ENCODE data around the gene EFCAB6. TPM values are rescaled to one million over a fixed set of nuclear protein-coding genes. Genes with fewer than 3 reads are reported as not detected.

Gene EFCAB6
- total and polyA plus RNA-seq, 10 of the 15 experiments (the other 5 are each of a cell fraction or from before 2014, with no cell fraction given), result 0.05 to 0.42 (median 0.19) TPM

DNA sequence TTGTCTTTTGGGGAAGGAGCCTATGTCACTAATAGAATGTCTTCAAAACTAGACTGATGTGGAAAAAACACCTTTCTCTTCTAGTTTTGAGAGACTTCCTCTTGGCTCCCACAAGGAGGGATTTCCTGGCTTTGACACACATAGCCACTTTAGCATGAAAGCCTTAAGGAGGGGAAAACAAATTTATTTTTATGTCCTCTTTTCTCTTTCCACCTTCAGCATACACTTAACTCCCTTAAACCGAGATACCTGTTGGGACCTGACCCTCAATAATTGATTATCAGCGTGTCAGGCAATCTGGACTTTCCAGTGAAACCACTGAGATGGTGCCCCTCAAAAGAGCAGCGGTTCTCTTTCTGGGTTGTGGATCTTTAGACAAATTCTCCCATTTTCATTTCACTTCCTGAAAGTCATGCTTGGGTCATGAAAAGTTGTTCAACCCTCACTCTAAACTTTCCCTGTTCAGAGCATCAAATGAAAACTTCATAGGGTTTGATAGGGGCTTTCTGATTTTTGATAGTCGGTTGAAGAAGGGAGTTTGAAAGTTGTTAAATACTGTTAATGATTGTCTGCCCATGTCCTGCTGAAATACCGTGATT is 9.1 kb downstream of the EFCAB6 start (continued):
- TF ChIP-seq, protein P1, sequence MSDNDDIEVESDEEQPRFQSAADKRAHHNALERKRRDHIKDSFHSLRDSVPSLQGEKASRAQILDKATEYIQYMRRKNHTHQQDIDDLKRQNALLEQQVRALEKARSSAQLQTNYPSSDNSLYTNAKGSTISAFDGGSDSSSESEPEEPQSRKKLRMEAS (IDR thresholded peaks at IDR 0.05; ENCODE audit: low read depth, low read length), result no peak
- TF ChIP-seq SMAD1 (IDR thresholded peaks at IDR 0.05; ENCODE audit: low read depth, partially characterized antibody), result no peak
- TF ChIP-seq NRF1 (conservative IDR thresholded peaks at IDR 0.05; ENCODE audit: low read depth, low read length), result no peak
- no peak for TF ChIP-seq DPF2 (IDR thresholded peaks at IDR 0.05)
- no peak for TF ChIP-seq CHD1 (IDR thresholded peaks at IDR 0.05; ENCODE audit: low read depth, low read length)
- TF ChIP-seq TCF7 (IDR thresholded peaks at IDR 0.05; ENCODE audit: borderline replicate concordance), result no peak
- TF ChIP-seq PAX5 (IDR thresholded peaks at IDR 0.05; ENCODE audit: borderline replicate concordance, low read depth, low read length), result no peak
- TF ChIP-seq, protein P2, sequence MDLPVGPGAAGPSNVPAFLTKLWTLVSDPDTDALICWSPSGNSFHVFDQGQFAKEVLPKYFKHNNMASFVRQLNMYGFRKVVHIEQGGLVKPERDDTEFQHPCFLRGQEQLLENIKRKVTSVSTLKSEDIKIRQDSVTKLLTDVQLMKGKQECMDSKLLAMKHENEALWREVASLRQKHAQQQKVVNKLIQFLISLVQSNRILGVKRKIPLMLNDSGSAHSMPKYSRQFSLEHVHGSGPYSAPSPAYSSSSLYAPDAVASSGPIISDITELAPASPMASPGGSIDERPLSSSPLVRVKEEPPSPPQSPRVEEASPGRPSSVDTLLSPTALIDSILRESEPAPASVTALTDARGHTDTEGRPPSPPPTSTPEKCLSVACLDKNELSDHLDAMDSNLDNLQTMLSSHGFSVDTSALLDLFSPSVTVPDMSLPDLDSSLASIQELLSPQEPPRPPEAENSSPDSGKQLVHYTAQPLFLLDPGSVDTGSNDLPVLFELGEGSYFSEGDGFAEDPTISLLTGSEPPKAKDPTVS (IDR thresholded peaks at IDR 0.05; ENCODE audit: low read depth, low read length), result no peak
- TF ChIP-seq POLR2AphosphoS2 (IDR thresholded peaks at IDR 0.05; ENCODE audit: low read depth, low read length), result no peak
- TF ChIP-seq CEBPZ (IDR thresholded peaks at IDR 0.05; ENCODE audit: low read depth, low read length), result no peak
- no peak for TF ChIP-seq KLF5 (IDR thresholded peaks at IDR 0.05; ENCODE audit: partially characterized antibody)
- TF ChIP-seq NR2C2 (IDR thresholded peaks at IDR 0.05; ENCODE audit: borderline replicate concordance, control insufficient read depth, insufficient read length, low read depth), result no peak
- peak; percentile 73 for TF ChIP-seq CUX1 (IDR thresholded peaks at IDR 0.05; ENCODE audit: insufficient replicate concordance, low read depth, low read length)
- peak; percentile 28 to 35; a peak in 2 of 4 replicates for TF ChIP-seq EP300 (IDR thresholded peaks at IDR 0.05; ENCODE audit: borderline replicate concordance in 1 of 2, control insufficient read depth in 1 of 2, low read depth in 2 of 2, low read length in 2 of 2)
- TF ChIP-seq MYB (IDR thresholded peaks at IDR 0.05; ENCODE audit: borderline replicate concordance, low read depth, low read length), result no peak
- TF ChIP-seq ESRRA (IDR thresholded peaks at IDR 0.05; ENCODE audit: low read length), result no peak
- TF ChIP-seq RELA (IDR thresholded peaks at IDR 0.05; ENCODE audit: borderline replicate concordance, partially characterized antibody), result no peak
- no peak for TF ChIP-seq SMAD5 (IDR thresholded peaks at IDR 0.05; ENCODE audit: low read depth)
- no peak for TF ChIP-seq NFYA (IDR thresholded peaks at IDR 0.05; ENCODE audit: borderline replicate concordance, low read depth, low read length)
- TF ChIP-seq IKZF2 (IDR thresholded peaks at IDR 0.05), result peak; percentile 58 to 65

All from GM12878 (cell line).